HG03565 (cell line): ENCODE measurements around the gene ACTL9.

ENCODE experiments used
- ATAC-seq: cut with Tn5 transposase; IDR thresholded peaks from one replicate; pipeline ENCODE4 v1.9.1; 2021; ENCODE audit warnings: mild to moderate bottlenecking, moderate library complexity; ENCODE audit not compliant: unreplicated experiment

ACTL9 gene

GRCh38 chr19:8688930-8689329 lies 9.7 kb downstream of the ACTL9 start:
- no peak for ATAC-seq

DNA sequence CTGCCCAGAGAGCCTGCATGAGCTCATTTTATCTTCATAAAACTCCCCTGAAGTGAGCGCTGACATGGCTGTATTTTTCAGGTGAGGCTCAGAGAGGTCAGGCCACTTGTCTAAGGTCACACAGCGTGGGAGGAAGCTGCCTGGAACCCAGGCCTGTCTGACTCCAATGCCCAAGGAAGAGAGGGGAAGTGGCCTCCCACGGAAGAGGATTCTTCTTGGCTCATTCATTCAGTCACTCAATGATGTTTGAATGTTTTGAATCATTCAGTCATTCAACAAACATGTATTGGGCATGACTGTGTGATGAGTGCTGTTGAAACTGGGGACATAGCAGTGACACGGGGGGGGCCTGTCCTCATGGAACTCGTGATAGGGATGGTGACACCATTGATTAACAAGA lies 12.0 kb downstream of the ACTL9 start:
- ATAC-seq: no peak

GRCh38 chr19:8684001-8684902 lies 14.3 kb downstream of the ACTL9 start:
- no peak for ATAC-seq

DNA sequence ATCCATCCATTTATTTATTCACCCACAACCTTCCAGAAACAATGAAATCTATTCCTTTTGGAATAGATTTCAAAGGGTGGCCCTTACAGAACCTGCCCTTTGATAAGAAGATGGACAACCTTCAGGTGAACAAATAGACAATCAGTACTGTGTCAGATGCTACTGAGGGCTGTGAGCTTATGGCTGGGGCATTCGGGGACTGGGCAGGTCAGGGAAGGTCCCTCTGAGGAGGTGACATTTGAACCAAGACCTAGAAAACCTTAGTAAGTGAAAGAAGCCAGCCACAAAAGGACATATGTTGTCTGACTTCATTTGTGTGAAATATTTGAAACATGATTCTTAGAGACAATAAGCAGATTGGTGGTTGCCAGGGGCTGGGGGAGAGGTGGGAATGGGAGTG lies 15.7 kb downstream of the ACTL9 start:
- ATAC-seq: no peak

GRCh38 chr19:8682472-8682871 lies 16.1 kb downstream of the ACTL9 start:
- ATAC-seq: no peak

DNA sequence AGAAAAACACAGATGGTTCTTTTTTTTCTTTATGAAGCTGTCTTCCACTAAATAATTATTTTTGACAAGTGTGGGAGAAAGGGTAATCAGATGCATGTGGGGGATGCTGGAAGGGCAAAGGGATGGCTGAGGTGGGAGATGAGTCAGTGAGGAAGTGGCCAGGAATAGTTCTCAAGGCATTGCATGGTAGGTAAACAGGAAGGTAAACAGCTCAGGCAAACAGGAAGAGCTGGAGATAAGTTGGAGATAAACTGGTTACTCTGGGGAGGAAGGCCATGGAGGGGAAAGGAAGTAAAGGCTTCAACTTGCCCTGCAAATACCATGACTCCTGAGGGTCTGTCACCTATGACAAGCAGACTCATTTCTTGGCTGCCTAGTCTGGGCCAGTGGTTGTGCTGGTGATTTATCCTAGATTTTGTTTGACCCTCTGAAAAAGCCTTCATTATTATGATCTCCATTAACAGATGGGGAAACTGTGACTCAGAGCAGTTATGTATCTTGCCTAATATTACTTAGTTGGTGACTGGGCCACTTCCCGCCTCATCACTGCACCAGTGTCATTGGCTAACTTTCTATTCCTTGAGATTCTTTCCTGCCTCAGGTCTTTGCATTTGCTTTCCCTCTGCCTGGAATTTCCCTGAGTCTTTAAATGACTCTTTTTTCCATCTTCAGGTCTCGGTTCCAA lies 17.1 kb downstream of the ACTL9 start:
- ATAC-seq: no peak

- ATAC-seq: no peak
Observed at GRCh38 chr19:8680676-8681344, 17.8 kb downstream of the ACTL9 start.

DNA sequence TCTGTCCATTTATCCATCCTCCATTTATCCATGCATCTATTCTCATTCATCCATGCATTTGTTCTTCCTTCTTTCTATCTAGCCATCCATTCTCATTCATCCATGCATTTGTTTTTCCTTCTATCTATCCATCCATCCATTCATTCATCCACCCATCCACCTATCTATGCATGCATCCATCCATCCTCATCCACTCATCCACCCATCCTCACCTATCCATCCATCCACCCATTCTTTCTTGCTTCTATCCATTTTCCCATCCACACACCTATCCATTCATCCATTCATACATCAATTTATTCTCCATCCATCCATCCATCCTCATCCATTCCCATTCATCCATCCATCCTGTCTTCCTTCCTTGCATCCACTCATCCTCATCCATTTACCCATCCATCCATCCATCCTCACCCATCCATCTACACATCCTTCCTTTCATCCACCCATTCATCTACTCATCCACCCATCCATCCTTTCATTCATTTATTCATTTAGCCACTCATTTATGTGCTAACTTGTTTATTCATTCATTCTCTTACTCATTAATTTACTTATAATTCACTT lies 20.3 kb downstream of the ACTL9 start:
- ATAC-seq: no peak

- ATAC-seq: no peak
Observed at GRCh38 chr19:8675066-8675465, 23.5 kb downstream of the ACTL9 start.

GRCh38 chr19:8673276-8673891 lies 25.2 kb downstream of the ACTL9 start:
- no peak for ATAC-seq

GRCh38 chr19:8666814-8667405 lies 31.7 kb downstream of the ACTL9 start:
- ATAC-seq: no peak

DNA sequence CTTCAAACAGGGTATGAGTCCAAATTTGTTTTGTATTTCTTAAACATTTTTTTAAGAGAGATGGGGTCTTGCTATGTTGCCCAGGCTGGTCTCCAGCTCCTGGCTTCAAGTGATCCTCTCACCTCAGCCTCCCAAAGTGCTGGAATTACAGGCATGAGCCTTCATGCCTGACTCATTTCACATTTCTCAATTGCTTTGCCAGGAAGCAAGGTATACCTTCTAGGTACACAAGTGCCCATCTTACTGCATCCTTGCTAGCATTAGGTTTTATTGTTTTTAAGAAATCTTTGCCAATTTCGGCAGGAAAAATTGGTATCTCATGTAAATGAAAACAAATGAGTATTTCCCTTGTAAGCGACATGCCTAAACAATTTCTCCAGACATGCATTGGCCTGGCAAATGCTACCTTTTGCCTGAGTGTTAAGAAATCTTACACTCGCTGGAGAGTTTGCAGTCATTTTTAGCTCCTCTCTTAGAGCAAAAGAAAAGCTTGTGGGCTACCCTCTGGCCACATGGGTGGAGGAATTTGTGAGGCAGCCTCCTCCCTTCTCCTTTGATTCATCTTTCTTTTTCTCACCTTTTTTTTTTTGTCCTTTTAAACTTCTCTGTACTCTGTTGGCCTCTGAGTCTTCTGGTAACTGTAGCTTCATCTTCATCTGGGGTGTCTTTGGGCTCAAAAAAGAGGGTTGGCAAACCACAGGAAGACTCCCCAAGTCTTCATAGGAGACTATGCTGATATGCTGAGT lies 33.0 kb downstream of the ACTL9 start:
- ATAC-seq: no peak

- no peak for ATAC-seq
Observed at GRCh38 chr19:8664671-8665057, 33.9 kb downstream of the ACTL9 start.

DNA sequence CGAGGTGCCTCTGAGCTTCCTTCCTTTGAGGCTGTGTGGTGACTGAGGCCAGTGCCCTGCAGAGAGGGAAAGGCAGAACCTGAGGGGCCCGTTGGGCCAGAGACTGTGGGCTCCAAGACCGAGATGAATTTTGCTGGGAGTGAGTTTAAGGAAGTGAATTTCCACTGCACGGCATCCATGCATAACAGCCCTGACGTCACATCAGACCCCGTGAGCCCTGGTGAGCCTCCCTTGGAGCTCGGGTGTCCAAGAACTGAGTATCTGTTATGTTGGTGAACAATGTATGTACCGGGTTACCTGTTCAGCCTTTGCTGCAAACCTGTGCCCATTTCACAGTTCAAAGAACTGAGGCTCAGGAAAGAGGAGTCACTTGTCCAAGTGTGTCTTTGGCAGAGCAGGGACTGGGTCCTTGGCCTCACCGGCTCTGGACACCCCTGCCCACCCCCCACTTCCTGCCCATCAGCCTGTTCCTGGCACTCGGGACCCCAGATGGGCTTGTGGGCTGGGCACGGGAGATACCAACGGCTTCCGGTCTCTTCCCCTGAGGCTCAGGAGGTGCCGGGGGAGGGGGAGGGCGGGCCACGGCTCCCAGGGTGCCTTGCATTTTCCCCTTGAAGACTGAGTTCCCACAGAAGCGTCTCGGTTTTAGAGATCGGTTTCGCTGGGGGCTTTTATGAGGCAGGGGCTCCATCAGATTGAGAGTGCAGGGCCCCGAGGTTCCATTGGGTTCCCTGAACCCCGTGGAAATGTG lies 34.5 kb downstream of the ACTL9 start:
- ATAC-seq: no peak

DNA sequence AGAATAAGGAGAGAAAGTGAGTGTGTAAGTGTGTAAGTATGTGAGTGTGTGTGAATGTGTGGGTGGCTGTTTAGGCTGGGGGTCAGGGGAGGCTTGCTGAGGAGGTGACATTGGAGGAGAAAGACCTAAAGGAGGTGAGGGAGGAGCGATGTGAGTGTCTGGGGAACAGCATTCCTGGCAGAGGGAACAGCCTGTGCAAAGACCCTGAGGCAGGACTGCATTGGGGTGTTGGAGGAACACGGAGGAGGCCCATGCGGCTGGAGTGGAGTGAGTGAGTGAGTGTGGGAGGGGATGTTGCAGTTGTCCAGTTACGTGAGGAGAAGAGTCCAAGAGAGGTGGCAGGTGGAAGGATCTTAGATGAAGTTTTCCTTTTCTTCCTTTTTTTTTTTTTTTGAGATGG lies 36.3 kb downstream of the ACTL9 start:
- ATAC-seq: no peak

- no peak for ATAC-seq
Observed at GRCh38 chr19:8659905-8660304, 38.7 kb downstream of the ACTL9 start.

GRCh38 chr19:8657869-8658268 lies 40.7 kb downstream of the ACTL9 start:
- ATAC-seq: no peak

GRCh38 chr19:8655340-8655709 lies 43.3 kb downstream of the ACTL9 start:
- no peak for ATAC-seq

GRCh38 chr19:8654591-8655339 lies 43.8 kb downstream of the ACTL9 start:
- ATAC-seq: no peak
